DOHH2 (cell line): ENCODE results near the gene UGT3A1.

ENCODE experiments used
- CTCF ChIP-seq: fragments of 200-600 bp; sonication (generic); IDR thresholded peaks from one replicate; pipeline ENCODE4 v1.5.1; 2014; ENCODE audit warnings: antibody characterized with exemption, mild to moderate bottlenecking, low read depth, low read length; ENCODE audit not compliant: poor library complexity, severe bottlenecking
- EZH2phosphoT487 ChIP-seq: fragments of 200-600 bp; sonication (generic); IDR thresholded peaks from 2 replicates; pipeline ENCODE4 v1.6.1; 2017; ENCODE audit warnings: borderline replicate concordance, mild to moderate bottlenecking, antibody characterized with exemption, low read length, moderate library complexity, mixed read lengths

GRCh38 chr5:35963381-35963843, 27.8 kb downstream of the UGT3A1 start:
- TF ChIP-seq CTCF: peak; percentile 71
- no peak for TF ChIP-seq EZH2phosphoT487
